IMR-90 (cell line): Measurements from ENCODE around the gene DUSP22. TPM values are rescaled to one million over a fixed set of nuclear protein-coding genes. Genes with fewer than 3 reads are reported as not detected.

Source experiments
- ATAC-seq: fragments of 200-7000 bp; cut with Tn5 transposase; 2 replicates; pipeline ENCODE4 v1.9.1; 2020; ENCODE audit warnings: low read depth, mild to moderate bottlenecking, moderate library complexity
- BruUV-seq: library from RNA; stranded (reverse); fragments of 400-500 nt; replicated peaks from 2 replicates; lab custom pipeline; 2021; lab: Mats Ljungman, UMichigan
- CTCF ChIA-PET: fragments of 300-600 bp; formaldehyde crosslinking; extraction: SDS; loops from one replicate; lab custom pipeline; 2021; ENCODE audit warnings: antibody characterized with exemption; lab: Yijun Ruan, JAX
- POLR2A ChIA-PET: fragments of 300-600 bp; sonication (Branson Sonifier 250); formaldehyde crosslinking; loops from one replicate; lab custom pipeline; 2022; ENCODE audit warnings: antibody characterized with exemption; ENCODE audit not compliant: unreplicated experiment; lab: Charles Lee
- DNase-seq: peaks from one replicate; pipeline ENCODE4 v3.0.0; 2013
- H2AFZ ChIP-seq: replicated peaks from 2 replicates; pipeline ENCODE3; 2013; ENCODE audit warnings: low read length, mild to moderate bottlenecking; ENCODE audit not compliant: poor library complexity
- H2AK5ac ChIP-seq: 2 replicates; pipeline ENCODE4 v1.6.1; 2013; ENCODE audit warnings: low read depth, low read length, inconsistent platforms
- H2AK9ac ChIP-seq: replicated peaks from 2 replicates; pipeline ENCODE3; 2013; ENCODE audit warnings: mild to moderate bottlenecking, low read depth, low read length, moderate library complexity; ENCODE audit not compliant: poor library complexity
- H2BK120ac ChIP-seq: 2 replicates; pipeline ENCODE4 v1.6.1; 2013; ENCODE audit warnings: low read depth, low read length, inconsistent platforms
- H2BK15ac ChIP-seq: 3 replicates; pipeline ENCODE4 v1.6.1; 2013; ENCODE audit warnings: low read depth, low read length, inconsistent platforms
- H2BK20ac ChIP-seq: 2 replicates; pipeline ENCODE4 v1.6.1; 2013; ENCODE audit warnings: low read depth, mild to moderate bottlenecking, inconsistent platforms, low read length, moderate library complexity
- H2BK5ac ChIP-seq: 2 replicates; pipeline ENCODE4 v1.6.1; 2013; ENCODE audit warnings: mild to moderate bottlenecking, low read depth, low read length, inconsistent platforms; ENCODE audit not compliant: poor library complexity, severe bottlenecking
- H3K14ac ChIP-seq: replicated peaks from 2 replicates; pipeline ENCODE4 v1.6.1; 2013; ENCODE audit warnings: low read depth, low read length, inconsistent platforms
- H3K18ac ChIP-seq: 2 replicates; pipeline ENCODE4 v1.6.1; 2013; ENCODE audit warnings: low read depth, low read length, control low read depth
- H3K23ac ChIP-seq: 2 replicates; pipeline ENCODE4 v1.6.1; 2013; ENCODE audit warnings: low read depth, low read length, inconsistent platforms
- H3K27ac ChIP-seq: 2 replicates; pipeline ENCODE4 v1.5.1; 2013; ENCODE audit warnings: mild to moderate bottlenecking, control low read depth, low read length; ENCODE audit not compliant: insufficient read depth
- H3K27me3 ChIP-seq: 2 replicates; pipeline ENCODE4 v1.6.1; 2013; ENCODE audit warnings: low read length; ENCODE audit not compliant: control insufficient read depth, insufficient read depth
- H3K36me3 ChIP-seq: 2 replicates; pipeline ENCODE4 v1.6.1; 2013; ENCODE audit warnings: low read length, mixed read lengths; ENCODE audit not compliant: control insufficient read depth, insufficient read depth
- H3K4ac ChIP-seq: 2 replicates; pipeline ENCODE4 v1.6.1; 2013; ENCODE audit warnings: low read depth, low read length, inconsistent platforms
- H3K4me1 ChIP-seq: 2 replicates; pipeline ENCODE4 v1.6.1; 2013; ENCODE audit warnings: low read length, mixed read lengths; ENCODE audit not compliant: control insufficient read depth, insufficient read depth
- H3K4me2 ChIP-seq: 2 replicates; pipeline ENCODE4 v1.6.1; 2013; ENCODE audit warnings: low read depth, mild to moderate bottlenecking, control low read depth, low read length, moderate library complexity
- H3K4me3 ChIP-seq: 2 replicates; pipeline ENCODE4 v1.5.1; 2013; ENCODE audit warnings: low read depth, mild to moderate bottlenecking, control low read depth, low read length, moderate library complexity; ENCODE audit not compliant: insufficient read depth
- H3K56ac ChIP-seq: 2 replicates; pipeline ENCODE4 v1.6.1; 2013; ENCODE audit warnings: low read length, inconsistent platforms; ENCODE audit not compliant: insufficient read depth; ENCODE audit errors: extremely low read depth
- H3K79me1 ChIP-seq, 2 experiments: 2 replicates each; pipeline ENCODE4 v1.6.1; 2013; ENCODE audit warnings: low read length in 2 of 2, inconsistent platforms in 1 of 2, low read depth in 1 of 2
- H3K9ac ChIP-seq: 2 replicates; pipeline ENCODE4 v1.6.1; 2013; ENCODE audit warnings: low read depth, low read length, control low read depth
- H3K9me1 ChIP-seq: 2 replicates; pipeline ENCODE4 v1.6.1; 2013; ENCODE audit warnings: low read length, inconsistent platforms; ENCODE audit not compliant: insufficient read depth
- H3K9me3 ChIP-seq: 2 replicates; pipeline ENCODE4 v1.6.1; 2013; ENCODE audit warnings: low read length; ENCODE audit not compliant: control insufficient read depth, insufficient read depth
- H4K20me1 ChIP-seq: 2 replicates; pipeline ENCODE4 v1.6.1; 2013; ENCODE audit warnings: low read length, inconsistent platforms; ENCODE audit not compliant: insufficient read depth
- H4K5ac ChIP-seq: 2 replicates; pipeline ENCODE4 v1.6.1; 2013; ENCODE audit warnings: mild to moderate bottlenecking, low read depth, low read length, control low read depth
- H4K8ac ChIP-seq, 2 experiments: 2 replicates each; pipeline ENCODE4 v1.6.1; 2013; ENCODE audit warnings: low read depth in 2 of 2, low read length in 2 of 2, control low read depth in 1 of 2, inconsistent platforms in 1 of 2
- H4K91ac ChIP-seq: 2 replicates; pipeline ENCODE4 v1.6.1; 2013; ENCODE audit warnings: low read depth, low read length, inconsistent platforms; ENCODE audit not compliant: insufficient read depth
- BHLHE40 ChIP-seq: fragments of 150-350 bp; IDR thresholded peaks from 2 replicates; pipeline ENCODE4 v1.6.1; 2016; ENCODE audit warnings: mild to moderate bottlenecking, low read depth, low read length
- MAFK ChIP-seq: IDR thresholded peaks from 2 replicates; pipeline ENCODE4 v1.6.1; 2012; ENCODE audit warnings: low read depth, low read length, improper control_type of control experiment
- MXI1 ChIP-seq: IDR thresholded peaks from 2 replicates; pipeline ENCODE4 v1.6.1; 2012; ENCODE audit warnings: low read depth, mild to moderate bottlenecking, low read length, moderate library complexity, borderline replicate concordance
- POLR2A ChIP-seq: IDR thresholded peaks from 2 replicates; pipeline ENCODE4 v1.6.1; 2012; ENCODE audit warnings: mild to moderate bottlenecking, low read depth, low read length
- RAD21 ChIP-seq: IDR thresholded peaks from 2 replicates; pipeline ENCODE4 v1.6.1; 2012; ENCODE audit warnings: low read length, improper control_type of control experiment
- RFX5 ChIP-seq: IDR thresholded peaks from 2 replicates; pipeline ENCODE4 v1.8.0; 2012; ENCODE audit warnings: low read depth, mild to moderate bottlenecking, low read length, moderate library complexity
- WGBS, 2 experiments: methylation state at CpG; one replicate each; pipeline versions ENCODE4 v1.1.5 to v1.1.7; 2013; ENCODE audit warnings: missing lambda C conversion rate in 2 of 2; ENCODE audit not compliant: insufficient read length in 1 of 2; ENCODE audit errors: extremely low coverage in 2 of 2; 5-methylcytosine and 5-hydroxymethylcytosine counted together
- dilution Hi-C: fragments of 300-500 bp; cut with HindIII; formaldehyde crosslinking; loops from one replicate; pipeline ENCODE4 v1.14.3; 2018; ENCODE audit warnings: low sequenced_read_pairs; ENCODE audit not compliant: unreplicated experiment
- in situ Hi-C: fragments of 300-500 bp; cut with MboI; formaldehyde crosslinking; loops from 3 replicates; pipeline ENCODE4 v1.14.3; 2019; ENCODE audit warnings: low sequenced_read_pairs, inconsistent platforms, mixed read lengths
- intact Hi-C: fragments of 100-400 bp; cut with micrococcal nuclease; formaldehyde crosslinking; loops from 2 replicates; pipeline ENCODE4 v1.10.0; 2022
- polyA plus RNA-seq, 3 experiments: library from polyadenylated mRNA; depleted of rRNA; stranded (reverse); fragments of >200 nt; gene quantifications; 2 replicates each; pipeline ENCODE4 v1.2.3, GENCODE V29; 2012; ENCODE audit warnings: low replicate concordance in 1 of 3
- total RNA-seq: library from RNA; depleted of rRNA; stranded (reverse); fragments of >200 nt; gene quantifications from 2 replicates; pipeline ENCODE4 v1.2.3, GENCODE V29; 2012
- TF ChIP-seq, protein P1 (sequence below): fragments of 150-350 bp; IDR thresholded peaks from 2 replicates; pipeline ENCODE4 v1.6.1; 2017; ENCODE audit warnings: mild to moderate bottlenecking, antibody characterized with exemption, low read length, low read depth

DUSP22 gene
- total and polyA plus RNA-seq, 2 of the 4 experiments (the other 2 are of a cell fraction) = 7.1 to 8.2 TPM

- Histone ChIP-seq H3K18ac (no peak overlapping the region), H2BK120ac (no peak overlapping the region), H3K4me3 (no peak overlapping the region), H3K27me3 (peaks cover 82% of the 10 kb centered on the region), H4K5ac (no peak overlapping the region), H4K91ac (no peak overlapping the region), H3K9ac (no peak overlapping the region), H3K9me1 (no peaks in the 10 kb centered on the region), H2AK9ac (no peak overlapping the region), H3K14ac (no peak overlapping the region), H3K4ac (no peak overlapping the region), H2BK15ac (no peak overlapping the region), H3K4me2 (no peak overlapping the region), H3K4me1 (0 out of 2 replicates have a peak, but pooled peaks cover 1% of the 10 kb centered on the region), H3K23ac (no peak overlapping the region), H3K27ac (no peak overlapping the region), H4K20me1 (no peaks in the 10 kb centered on the region), H3K9me3 (no peaks in the 10 kb centered on the region), H2BK5ac (no peak overlapping the region), H4K8ac (no peak overlapping the region), H2AFZ (no peak overlapping the region), H2BK20ac (no peak overlapping the region), H3K79me1 (no peaks in the 10 kb centered on the region), H2AK5ac (no peak overlapping the region), H3K36me3 (no peaks in the 10 kb centered on the region), H3K56ac (no peak overlapping the region)
- in situ Hi-C loops (no loop called here), dilution Hi-C loops (no loop called here), intact Hi-C loops (no loop called here)
- ATAC-seq = no peak
- DNase-seq = no peak
- WGBS, 2 experiments = no CpG with 5 or more reads among the region's 6 CpGs
- no TSS peak for BruUV-seq
- CTCF ChIA-PET = no interaction called here
- POLR2A ChIA-PET = no interaction called here
- TF ChIP-seq MAFK (no peak), MXI1 (no peak), RFX5 (no peak), BHLHE40 (no peak), POLR2A (no peak), RAD21 (no peak)
- TF ChIP-seq, protein P1, sequence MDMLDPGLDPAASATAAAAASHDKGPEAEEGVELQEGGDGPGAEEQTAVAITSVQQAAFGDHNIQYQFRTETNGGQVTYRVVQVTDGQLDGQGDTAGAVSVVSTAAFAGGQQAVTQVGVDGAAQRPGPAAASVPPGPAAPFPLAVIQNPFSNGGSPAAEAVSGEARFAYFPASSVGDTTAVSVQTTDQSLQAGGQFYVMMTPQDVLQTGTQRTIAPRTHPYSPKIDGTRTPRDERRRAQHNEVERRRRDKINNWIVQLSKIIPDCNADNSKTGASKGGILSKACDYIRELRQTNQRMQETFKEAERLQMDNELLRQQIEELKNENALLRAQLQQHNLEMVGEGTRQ = no peak
Observed at GRCh38 chr6:396126-396520, 103.8 kb downstream of the DUSP22 start.
